SK-N-SH treated with all-trans-retinoic acid at 6 μM for 48 hours (cell line): ENCODE results near the gene KRT15.

Experiments
- ARNTL ChIP-seq: fragments of 450-650 bp; formaldehyde crosslinking; IDR thresholded peaks from 2 replicates; pipeline ENCODE4 v1.5.0; 2020; ENCODE audit warnings: low read depth, mild to moderate bottlenecking, moderate library complexity, borderline replicate concordance
- BACH2 ChIP-seq: fragments of 250-450 bp; sonication (Bioruptor Pico); IDR thresholded peaks from 2 replicates; pipeline ENCODE4 v1.9.0; 2021; ENCODE audit warnings: mild to moderate bottlenecking, borderline replicate concordance
- CSDC2 ChIP-seq: fragments of 250-450 bp; sonication (Bioruptor Pico); IDR thresholded peaks from 2 replicates; pipeline ENCODE4 v1.5.0; 2020; ENCODE audit warnings: mild to moderate bottlenecking, moderate library complexity
- ESRRG ChIP-seq: fragments of 250-450 bp; sonication (Bioruptor Pico); IDR thresholded peaks from 2 replicates; pipeline ENCODE4 v1.6.1; 2021; ENCODE audit warnings: mild to moderate bottlenecking
- GLIS3 ChIP-seq: fragments of 250-450 bp; sonication (Bioruptor Pico); IDR thresholded peaks from 2 replicates; pipeline ENCODE4 v1.5.0; 2020; ENCODE audit warnings: mild to moderate bottlenecking, moderate library complexity
- ISL1 ChIP-seq: fragments of 250-450 bp; sonication (Bioruptor Pico); IDR thresholded peaks from 2 replicates; pipeline ENCODE4 v2.1.2; 2022; ENCODE audit warnings: mild to moderate bottlenecking, moderate library complexity
- PATZ1 ChIP-seq: fragments of 250-450 bp; sonication (Bioruptor Pico); IDR thresholded peaks from 2 replicates; pipeline ENCODE4 v1.8.0; 2020; ENCODE audit warnings: mild to moderate bottlenecking, moderate library complexity, borderline replicate concordance
- PPARA ChIP-seq: fragments of 250-450 bp; sonication (Bioruptor Pico); IDR thresholded peaks from 2 replicates; pipeline ENCODE4 v1.5.0; 2020; ENCODE audit warnings: mild to moderate bottlenecking, borderline replicate concordance
- TOX ChIP-seq: fragments of 250-450 bp; sonication (Bioruptor Pico); IDR thresholded peaks from 2 replicates; pipeline ENCODE4 v1.8.0; 2021; ENCODE audit warnings: mild to moderate bottlenecking, moderate library complexity, borderline replicate concordance
- TSHZ2 ChIP-seq: fragments of 250-450 bp; sonication (Bioruptor Pico); IDR thresholded peaks from 2 replicates; pipeline ENCODE4 v1.5.0; 2020; ENCODE audit warnings: mild to moderate bottlenecking, moderate library complexity
- ZFP3 ChIP-seq: fragments of 250-450 bp; sonication (Bioruptor Pico); IDR thresholded peaks from 2 replicates; pipeline ENCODE4 v1.5.0; 2020; ENCODE audit warnings: mild to moderate bottlenecking, moderate library complexity
- ZFP30 ChIP-seq: fragments of 450-650 bp; formaldehyde crosslinking; IDR thresholded peaks from 2 replicates; pipeline ENCODE4 v1.5.0; 2022; ENCODE audit warnings: mild to moderate bottlenecking, moderate library complexity
- TF ChIP-seq, protein P1 (sequence below): fragments of 250-450 bp; sonication (Bioruptor Pico); IDR thresholded peaks from 2 replicates; pipeline ENCODE4 v1.5.1; 2020; ENCODE audit warnings: low read depth, mild to moderate bottlenecking, moderate library complexity
- TF ChIP-seq, protein P2 (sequence below): fragments of 250-450 bp; sonication (Bioruptor Pico); IDR thresholded peaks from 2 replicates; pipeline ENCODE4 v1.5.1; 2021; ENCODE audit warnings: mild to moderate bottlenecking, moderate library complexity

GRCh38 chr17:41556931-41557330, 38.2 kb upstream of the KRT15 start:
- TF ChIP-seq TSHZ2 (CRISPR knock-in tag) (no peak), ARNTL (CRISPR knock-in tag) (no peak), ZFP30 (CRISPR knock-in tag) (no peak), PATZ1 (CRISPR knock-in tag) (no peak), BACH2 (no peak), CSDC2 (CRISPR knock-in tag) (no peak), ZFP3 (CRISPR knock-in tag) (no peak), ISL1 (no peak), TOX (CRISPR knock-in tag) (no peak), PPARA (CRISPR knock-in tag) (no peak), ESRRG (CRISPR knock-in tag) (no peak), GLIS3 (CRISPR knock-in tag) (no peak)
- TF ChIP-seq, protein P1, sequence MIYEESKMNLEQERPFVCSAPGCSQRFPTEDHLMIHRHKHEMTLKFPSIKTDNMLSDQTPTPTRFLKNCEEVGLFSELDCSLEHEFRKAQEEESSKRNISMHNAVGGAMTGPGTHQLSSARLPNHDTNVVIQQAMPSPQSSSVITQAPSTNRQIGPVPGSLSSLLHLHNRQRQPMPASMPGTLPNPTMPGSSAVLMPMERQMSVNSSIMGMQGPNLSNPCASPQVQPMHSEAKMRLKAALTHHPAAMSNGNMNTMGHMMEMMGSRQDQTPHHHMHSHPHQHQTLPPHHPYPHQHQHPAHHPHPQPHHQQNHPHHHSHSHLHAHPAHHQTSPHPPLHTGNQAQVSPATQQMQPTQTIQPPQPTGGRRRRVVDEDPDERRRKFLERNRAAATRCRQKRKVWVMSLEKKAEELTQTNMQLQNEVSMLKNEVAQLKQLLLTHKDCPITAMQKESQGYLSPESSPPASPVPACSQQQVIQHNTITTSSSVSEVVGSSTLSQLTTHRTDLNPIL (CRISPR knock-in tag): no peak
- TF ChIP-seq, protein P2, sequence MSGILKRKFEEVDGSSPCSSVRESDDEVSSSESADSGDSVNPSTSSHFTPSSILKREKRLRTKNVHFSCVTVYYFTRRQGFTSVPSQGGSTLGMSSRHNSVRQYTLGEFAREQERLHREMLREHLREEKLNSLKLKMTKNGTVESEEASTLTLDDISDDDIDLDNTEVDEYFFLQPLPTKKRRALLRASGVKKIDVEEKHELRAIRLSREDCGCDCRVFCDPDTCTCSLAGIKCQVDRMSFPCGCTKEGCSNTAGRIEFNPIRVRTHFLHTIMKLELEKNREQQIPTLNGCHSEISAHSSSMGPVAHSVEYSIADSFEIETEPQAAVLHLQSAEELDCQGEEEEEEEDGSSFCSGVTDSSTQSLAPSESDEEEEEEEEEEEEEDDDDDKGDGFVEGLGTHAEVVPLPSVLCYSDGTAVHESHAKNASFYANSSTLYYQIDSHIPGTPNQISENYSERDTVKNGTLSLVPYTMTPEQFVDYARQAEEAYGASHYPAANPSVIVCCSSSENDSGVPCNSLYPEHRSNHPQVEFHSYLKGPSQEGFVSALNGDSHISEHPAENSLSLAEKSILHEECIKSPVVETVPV (CRISPR knock-in tag): no peak
